A673 (cell line): ENCODE data around the gene GNAZ. TPM values are rescaled to one million over a fixed set of nuclear protein-coding genes. Genes with fewer than 3 reads are reported as not detected.
A peak's percentile ranks its signal among the peaks of the same experiment; 100 is the strongest.

Experiments used
- BruUV-seq: library from RNA; stranded (reverse); fragments of 400-500 nt; replicated peaks from 2 replicates; lab custom pipeline; 2021; lab: Mats Ljungman, UMichigan
- CTCF ChIA-PET: fragments of 300-600 bp; sonication (Branson Sonifier 250); formaldehyde crosslinking; loops from one replicate; lab custom pipeline; 2022; ENCODE audit warnings: antibody characterized with exemption; lab: Charles Lee
- POLR2A ChIA-PET: fragments of 300-600 bp; sonication (Branson Sonifier 250); formaldehyde crosslinking; loops from one replicate; lab custom pipeline; 2022; ENCODE audit warnings: antibody characterized with exemption; ENCODE audit not compliant: low non-redundant PET; lab: Charles Lee
- DNase-seq: peaks from one replicate; pipeline ENCODE4 v3.0.0-alpha.2; 2015; ENCODE audit warnings: low spot score
- H3K27ac ChIP-seq: fragments of 200-600 bp; sonication (generic); 2 replicates; pipeline ENCODE4 v1.5.1; 2016; ENCODE audit warnings: mixed run types, low read depth, mild to moderate bottlenecking, mixed read lengths, antibody characterized with exemption, low read length; ENCODE audit not compliant: poor library complexity, severe bottlenecking
- H3K27me3 ChIP-seq: fragments of 200-600 bp; sonication (generic); replicated peaks from 2 replicates; pipeline ENCODE4 v1.6.1; 2017; ENCODE audit warnings: mixed run types, low read depth, mild to moderate bottlenecking, mixed read lengths, antibody characterized with exemption, low read length; ENCODE audit not compliant: insufficient read depth, poor library complexity
- H3K36me3 ChIP-seq: fragments of 200-600 bp; sonication (generic); 2 replicates; pipeline ENCODE4 v1.6.1; 2016; ENCODE audit warnings: mixed run types, mild to moderate bottlenecking, mixed read lengths, antibody characterized with exemption, low read length; ENCODE audit not compliant: insufficient read depth, poor library complexity, severe bottlenecking
- H3K4me1 ChIP-seq: fragments of 200-600 bp; sonication (generic); 2 replicates; pipeline ENCODE4 v1.6.1; 2017; ENCODE audit warnings: mixed run types, mild to moderate bottlenecking, mixed read lengths, antibody characterized with exemption, low read length; ENCODE audit not compliant: insufficient read depth, poor library complexity, severe bottlenecking
- H3K4me3 ChIP-seq: fragments of 200-600 bp; sonication (generic); 2 replicates; pipeline ENCODE4 v1.5.1; 2016; ENCODE audit warnings: low read depth, mixed run types, mild to moderate bottlenecking, mixed read lengths, low read length; ENCODE audit not compliant: poor library complexity, severe bottlenecking
- H3K9me3 ChIP-seq: fragments of 200-600 bp; sonication (generic); 2 replicates; pipeline ENCODE4 v1.6.1; 2016; ENCODE audit warnings: mixed run types, low read depth, mild to moderate bottlenecking, mixed read lengths, antibody characterized with exemption, low read length; ENCODE audit not compliant: poor library complexity, severe bottlenecking
- EZH2 ChIP-seq: fragments of 200-600 bp; sonication (generic); IDR thresholded peaks from 2 replicates; pipeline ENCODE4 v1.6.1; 2017; ENCODE audit warnings: borderline replicate concordance, low read depth, mild to moderate bottlenecking, mixed read lengths, antibody characterized with exemption, low read length; ENCODE audit not compliant: poor library complexity, severe bottlenecking
- intact Hi-C: fragments of 100-400 bp; cut with micrococcal nuclease; formaldehyde crosslinking; loops from one replicate; pipeline ENCODE4 v1.10.0; 2022; ENCODE audit not compliant: unreplicated experiment
- total RNA-seq: library from RNA; stranded (reverse); gene quantifications from 2 replicates; pipeline ENCODE4 v1.2.3, GENCODE V29; 2021
- TF ChIP-seq, protein P1 (sequence below): fragments of 300-800, 200-600 bp; sonication (generic); conservative IDR thresholded peaks from 2 replicates; pipeline ENCODE4 v1.5.1; 2017; ENCODE audit warnings: low read depth, mild to moderate bottlenecking, antibody characterized with exemption, low read length, moderate library complexity, mixed read lengths

GNAZ gene
- total RNA-seq, 1 experiment from 2014 or later = 5.1 TPM

DNA sequence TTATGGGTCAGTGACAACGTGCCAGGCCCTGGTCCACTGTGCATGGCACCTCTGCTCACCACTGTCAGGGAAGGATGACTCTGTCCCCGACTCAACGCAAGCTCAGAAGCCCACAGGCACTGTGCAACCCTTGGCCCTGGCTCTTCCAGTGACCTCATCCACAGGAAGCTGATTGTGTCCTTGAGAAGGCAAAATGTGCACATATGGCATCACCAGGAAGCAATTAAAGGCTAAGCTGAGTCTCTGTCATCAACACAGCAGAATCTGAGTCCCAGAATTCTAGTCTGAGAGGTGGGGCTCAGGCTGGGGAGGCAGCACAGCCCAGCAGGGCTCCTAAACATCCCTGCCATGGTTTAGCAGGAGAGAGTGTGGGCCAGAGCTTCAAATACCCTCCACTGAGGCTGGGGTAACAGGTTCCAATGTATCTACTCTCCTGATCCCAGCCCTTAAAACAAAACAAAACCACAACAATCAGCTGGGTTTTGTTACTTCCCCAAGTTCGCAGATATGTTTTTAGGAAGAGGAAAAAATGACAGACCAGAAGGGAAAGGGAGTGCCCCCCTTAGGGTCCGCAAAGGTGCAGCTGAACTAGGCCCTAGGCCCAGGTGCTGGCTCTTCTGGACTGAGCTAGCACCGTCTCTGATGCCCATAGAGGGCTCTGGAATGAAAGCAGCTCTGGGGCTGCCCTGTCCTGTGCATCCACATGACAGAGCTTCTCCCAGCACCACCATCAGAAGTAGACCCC, 33.5 kb upstream of the GNAZ start:
- Histone ChIP-seq H3K9me3 (no peaks in the 10 kb centered on the region), H3K4me3 (no peak overlapping the region), H3K36me3 (no peaks in the 10 kb centered on the region), H3K27ac (peak overlapping the region; percentile 50), H3K27me3 (no peaks in the 10 kb centered on the region), H3K4me1 (peaks cover 9% of the 10 kb centered on the region)
- intact Hi-C loops = no loop called here
- TF ChIP-seq, protein P1, sequence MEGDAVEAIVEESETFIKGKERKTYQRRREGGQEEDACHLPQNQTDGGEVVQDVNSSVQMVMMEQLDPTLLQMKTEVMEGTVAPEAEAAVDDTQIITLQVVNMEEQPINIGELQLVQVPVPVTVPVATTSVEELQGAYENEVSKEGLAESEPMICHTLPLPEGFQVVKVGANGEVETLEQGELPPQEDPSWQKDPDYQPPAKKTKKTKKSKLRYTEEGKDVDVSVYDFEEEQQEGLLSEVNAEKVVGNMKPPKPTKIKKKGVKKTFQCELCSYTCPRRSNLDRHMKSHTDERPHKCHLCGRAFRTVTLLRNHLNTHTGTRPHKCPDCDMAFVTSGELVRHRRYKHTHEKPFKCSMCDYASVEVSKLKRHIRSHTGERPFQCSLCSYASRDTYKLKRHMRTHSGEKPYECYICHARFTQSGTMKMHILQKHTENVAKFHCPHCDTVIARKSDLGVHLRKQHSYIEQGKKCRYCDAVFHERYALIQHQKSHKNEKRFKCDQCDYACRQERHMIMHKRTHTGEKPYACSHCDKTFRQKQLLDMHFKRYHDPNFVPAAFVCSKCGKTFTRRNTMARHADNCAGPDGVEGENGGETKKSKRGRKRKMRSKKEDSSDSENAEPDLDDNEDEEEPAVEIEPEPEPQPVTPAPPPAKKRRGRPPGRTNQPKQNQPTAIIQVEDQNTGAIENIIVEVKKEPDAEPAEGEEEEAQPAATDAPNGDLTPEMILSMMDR = no peak
- TF ChIP-seq EZH2 = no peak
- DNase-seq = peak; percentile 85
- no TSS peak for BruUV-seq
- ChIA-PET POLR2A (interaction anchor here (0.7 kb wide), 1 partner anchor 143 kb away, joined by 3 read pairs; no protein-coding TSS in a partner anchor), CTCF (interaction anchor here (0.6 kb wide), 1 partner anchor 10 kb away, joined by 5 read pairs; no protein-coding TSS in a partner anchor)

DNA sequence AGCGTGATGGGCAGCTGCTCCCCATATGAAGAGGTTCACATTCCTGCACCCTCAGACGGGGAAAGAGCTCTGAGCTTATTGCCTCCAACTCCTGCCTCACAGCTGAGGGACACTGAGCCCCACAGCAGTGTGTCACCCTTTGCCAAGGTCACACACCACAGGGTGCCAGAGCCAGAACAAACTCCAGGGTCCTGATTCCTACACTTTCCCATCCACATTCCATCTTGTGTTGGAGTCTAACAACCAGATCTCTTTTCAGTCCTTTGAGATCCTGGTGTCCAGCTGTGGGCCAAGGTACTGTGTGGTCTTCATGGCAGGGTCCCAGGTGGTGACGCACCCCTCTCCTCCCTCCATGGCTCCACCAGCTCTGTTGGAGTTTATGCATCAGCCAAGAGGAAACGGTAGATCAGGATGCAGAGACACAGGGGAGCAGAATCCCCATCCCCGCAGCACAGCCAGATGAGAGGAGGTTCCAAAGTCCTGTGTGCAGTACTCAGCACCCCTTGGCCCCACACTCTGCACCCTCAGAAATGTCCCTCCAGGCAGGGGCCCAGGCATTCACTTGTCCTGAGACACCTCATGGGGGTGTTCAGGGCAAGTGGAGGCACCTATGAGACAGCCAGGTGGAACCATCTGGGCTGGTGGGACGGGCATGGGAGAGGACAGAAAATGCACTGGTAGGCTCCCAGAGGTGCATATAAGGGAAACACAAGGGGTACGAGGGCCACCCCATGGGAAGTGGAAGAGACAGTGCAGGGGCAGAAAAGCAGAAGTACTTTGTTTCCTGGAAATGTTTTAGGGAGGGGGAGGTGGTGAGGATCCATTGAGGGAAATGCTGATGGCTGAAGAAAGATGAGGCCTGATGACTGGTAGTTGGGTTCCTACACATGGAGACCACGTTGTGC, 32.6 kb upstream of the GNAZ start:
- POLR2A ChIA-PET = no interaction called here
- BruUV-seq = no TSS peak
- Histone ChIP-seq H3K9me3 (no peaks in the 10 kb centered on the region), H3K36me3 (no peaks in the 10 kb centered on the region), H3K4me3 (no peak overlapping the region), H3K4me1 (peaks cover 9% of the 10 kb centered on the region), H3K27me3 (no peaks in the 10 kb centered on the region), H3K27ac (no peak overlapping the region)
- TF ChIP-seq, protein P1 = no peak
- TF ChIP-seq EZH2 = no peak
- DNase-seq = no peak
- intact Hi-C loops = no loop called here
- CTCF ChIA-PET = no interaction called here

DNA sequence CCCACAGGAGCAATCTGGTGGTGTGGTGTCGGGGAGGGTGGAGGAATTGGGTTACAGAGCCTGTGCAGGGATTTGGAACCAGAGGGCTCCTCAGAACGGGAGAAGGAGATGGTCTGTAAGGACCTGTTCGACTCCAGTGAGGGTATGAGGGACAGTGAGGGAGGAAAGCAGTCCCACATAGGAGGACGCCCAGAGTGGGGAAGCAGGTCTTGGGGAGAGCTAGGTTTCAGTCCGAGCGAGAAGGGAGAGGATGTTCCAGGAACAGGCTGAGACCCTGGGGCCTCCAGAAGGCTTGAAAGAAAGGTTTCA, 32.0 kb upstream of the GNAZ start:
- no peak for DNase-seq
- CTCF ChIA-PET = no interaction called here
- no peaks in the 10 kb centered on the region for H3K27me3 ChIP-seq
- H3K27ac ChIP-seq = no peak overlapping the region
- no peak overlapping the region for H3K4me3 ChIP-seq
- BruUV-seq = no TSS peak
- no peaks in the 10 kb centered on the region for H3K9me3 ChIP-seq
- no peak for TF ChIP-seq EZH2
- TF ChIP-seq, protein P1 = no peak
- intact Hi-C loops = no loop called here
- POLR2A ChIA-PET = no interaction called here
- H3K4me1 ChIP-seq = peaks cover 9% of the 10 kb centered on the region
- H3K36me3 ChIP-seq = no peaks in the 10 kb centered on the region
